Cardiac fibroblast (primary cell): ENCODE results near the gene LHX1.

Experiments used
- DNase-seq, 2 donors: peaks; one replicate each; pipeline versions ENCODE4 v3.0.0 to v3.0.0-alpha.2; 2010; ENCODE audit warnings: low read depth in 2 of 2
- H3K4me3 ChIP-seq, 2 donors: replicated peaks in 1 of 2; 1 replicate in 1 of 2; 2 replicates in 1 of 2; pipeline ENCODE4 v1.5.1; 2011; ENCODE audit warnings: low read depth in 2 of 2, low read length in 2 of 2, mild to moderate bottlenecking in 2 of 2, moderate library complexity in 1 of 2
- TF ChIP-seq, protein P1 (sequence below): IDR thresholded peaks from one replicate; pipeline ENCODE4 v1.5.1; 2011; ENCODE audit warnings: low read depth, mild to moderate bottlenecking, low read length, inconsistent platforms

The LHX1 gene

DNA sequence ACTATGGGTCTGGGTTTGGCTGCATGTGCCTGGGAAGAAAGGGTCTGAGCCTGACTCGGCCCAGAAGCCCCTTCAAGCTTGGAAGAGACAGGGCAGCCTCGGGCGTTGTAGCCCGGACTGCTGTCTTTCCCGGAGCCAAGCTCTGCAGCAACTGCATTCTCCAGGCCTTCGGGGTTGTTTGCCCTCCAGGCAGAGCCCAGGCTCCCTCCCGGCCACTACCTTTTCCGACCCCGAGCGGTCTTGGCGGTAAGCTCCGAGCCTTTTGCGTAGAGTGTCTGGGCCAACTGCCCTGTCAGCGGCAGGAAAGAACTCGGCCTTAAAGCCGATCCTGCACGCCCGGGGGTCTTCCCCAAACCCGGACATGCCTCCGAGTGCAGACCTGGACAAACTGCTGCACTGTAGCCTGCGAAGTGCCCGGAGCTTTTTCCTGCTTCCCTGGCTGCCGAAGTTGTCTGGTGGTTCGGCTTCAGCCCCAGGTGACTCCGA, 1.3 kb downstream of the LHX1 start:
- DNase-seq, result no peak
- TF ChIP-seq, protein P1, sequence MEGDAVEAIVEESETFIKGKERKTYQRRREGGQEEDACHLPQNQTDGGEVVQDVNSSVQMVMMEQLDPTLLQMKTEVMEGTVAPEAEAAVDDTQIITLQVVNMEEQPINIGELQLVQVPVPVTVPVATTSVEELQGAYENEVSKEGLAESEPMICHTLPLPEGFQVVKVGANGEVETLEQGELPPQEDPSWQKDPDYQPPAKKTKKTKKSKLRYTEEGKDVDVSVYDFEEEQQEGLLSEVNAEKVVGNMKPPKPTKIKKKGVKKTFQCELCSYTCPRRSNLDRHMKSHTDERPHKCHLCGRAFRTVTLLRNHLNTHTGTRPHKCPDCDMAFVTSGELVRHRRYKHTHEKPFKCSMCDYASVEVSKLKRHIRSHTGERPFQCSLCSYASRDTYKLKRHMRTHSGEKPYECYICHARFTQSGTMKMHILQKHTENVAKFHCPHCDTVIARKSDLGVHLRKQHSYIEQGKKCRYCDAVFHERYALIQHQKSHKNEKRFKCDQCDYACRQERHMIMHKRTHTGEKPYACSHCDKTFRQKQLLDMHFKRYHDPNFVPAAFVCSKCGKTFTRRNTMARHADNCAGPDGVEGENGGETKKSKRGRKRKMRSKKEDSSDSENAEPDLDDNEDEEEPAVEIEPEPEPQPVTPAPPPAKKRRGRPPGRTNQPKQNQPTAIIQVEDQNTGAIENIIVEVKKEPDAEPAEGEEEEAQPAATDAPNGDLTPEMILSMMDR, result no peak
- H3K4me3 ChIP-seq, result no peak overlapping the region

DNA sequence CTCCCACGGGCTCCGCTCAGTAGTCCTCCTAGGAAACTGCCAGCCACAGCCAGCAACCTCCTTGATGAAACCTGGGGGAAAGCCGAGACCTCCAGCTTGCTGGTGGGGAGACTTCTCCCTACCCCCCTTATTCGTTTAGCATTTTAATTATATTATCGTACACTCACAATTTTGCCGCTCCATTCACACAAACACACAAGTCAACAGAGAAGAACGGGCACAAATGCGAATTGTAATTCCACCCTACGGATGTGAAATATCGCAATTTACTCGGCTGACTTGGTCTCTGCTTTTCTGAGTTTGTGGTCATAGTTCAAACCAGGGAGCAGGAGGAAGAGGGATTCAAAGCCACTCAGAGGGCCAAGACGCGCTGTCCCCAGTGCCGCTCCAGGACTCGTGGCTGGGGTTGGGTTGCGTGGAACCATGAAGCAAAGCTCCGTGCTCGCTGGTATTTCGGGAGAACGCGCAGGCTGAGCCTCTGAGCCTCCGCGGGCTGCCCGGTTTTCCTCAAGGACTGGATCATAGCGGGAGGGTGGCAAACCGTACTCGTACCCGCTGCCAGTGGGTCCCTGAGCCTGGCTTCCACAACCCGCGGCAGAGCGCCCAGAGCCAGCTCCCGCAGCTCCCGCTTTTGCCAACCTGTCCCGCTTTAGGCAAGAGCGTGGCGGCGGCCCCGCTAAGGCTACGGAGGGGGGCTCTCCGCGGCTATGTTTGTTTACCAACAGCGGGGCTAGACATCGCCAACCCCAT, 2.0 kb downstream of the LHX1 start:
- H3K4me3 ChIP-seq, result no peak overlapping the region
- TF ChIP-seq, protein P1, result no peak
- DNase-seq, result no peak

DNA sequence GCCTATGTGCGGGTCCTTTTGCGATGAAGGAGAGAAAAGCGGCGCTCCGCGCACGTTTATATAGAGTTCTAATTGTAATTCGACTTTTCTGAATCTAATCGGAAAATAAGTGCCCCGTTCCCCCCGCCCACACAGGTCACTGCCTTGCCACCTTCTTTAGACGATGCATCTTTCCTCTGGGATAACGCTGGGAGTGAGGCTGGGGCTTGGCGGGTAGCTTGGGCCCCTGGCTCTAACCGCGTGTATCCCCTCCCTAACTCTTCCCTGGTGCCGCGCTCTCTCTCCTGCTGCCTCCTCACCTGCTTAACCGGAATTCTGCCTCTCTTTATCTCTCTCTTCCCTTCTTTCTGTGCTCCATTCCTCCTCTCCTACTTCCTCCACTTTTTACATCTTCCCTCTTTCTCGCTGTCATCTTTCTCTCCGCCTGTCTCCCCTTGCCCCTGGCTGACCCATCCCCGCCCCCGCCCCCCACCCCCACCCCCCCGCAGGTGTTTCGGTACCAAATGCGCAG, 2.6 kb downstream of the LHX1 start:
- TF ChIP-seq, protein P1, result no peak
- DNase-seq, result no peak
- no peak overlapping the region for H3K4me3 ChIP-seq

DNA sequence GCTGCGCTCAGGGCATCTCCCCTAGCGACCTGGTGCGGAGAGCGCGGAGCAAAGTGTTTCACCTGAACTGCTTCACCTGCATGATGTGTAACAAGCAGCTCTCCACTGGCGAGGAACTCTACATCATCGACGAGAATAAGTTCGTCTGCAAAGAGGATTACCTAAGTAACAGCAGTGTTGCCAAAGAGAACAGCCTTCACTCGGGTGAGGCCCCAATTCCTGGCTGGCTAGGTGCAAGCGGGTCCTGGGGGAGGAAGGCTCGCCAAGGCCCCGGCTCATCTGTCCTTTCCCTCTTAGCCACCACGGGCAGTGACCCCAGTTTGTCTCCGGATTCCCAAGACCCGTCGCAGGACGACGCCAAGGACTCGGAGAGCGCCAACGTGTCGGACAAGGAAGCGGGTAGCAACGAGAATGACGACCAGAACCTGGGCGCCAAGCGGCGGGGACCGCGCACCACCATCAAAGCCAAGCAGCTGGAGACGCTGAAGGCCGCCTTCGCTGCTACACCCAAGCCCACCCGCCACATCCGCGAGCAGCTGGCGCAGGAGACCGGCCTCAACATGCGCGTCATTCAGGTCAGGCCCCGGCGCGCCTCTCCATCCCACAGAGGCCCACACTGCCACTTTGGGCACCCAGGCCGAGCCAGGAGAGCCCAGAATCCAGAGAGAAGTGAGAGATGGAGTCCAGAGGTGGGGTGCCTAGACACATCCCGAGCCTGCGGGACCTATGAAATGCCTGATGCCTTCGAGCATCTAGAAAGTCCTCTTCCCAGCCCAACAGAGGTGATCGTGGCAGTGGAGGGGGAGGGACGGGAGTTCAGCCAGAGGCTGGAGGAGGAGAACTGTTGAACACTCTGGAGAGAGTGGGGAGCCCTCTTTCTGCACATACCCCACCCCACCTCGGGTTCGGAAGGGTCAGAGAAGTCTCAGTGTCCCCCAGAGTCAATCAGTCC, 3.3 kb downstream of the LHX1 start:
- TF ChIP-seq, protein P1, result no peak
- no peak for DNase-seq
- H3K4me3 ChIP-seq, result no peak overlapping the region

DNA sequence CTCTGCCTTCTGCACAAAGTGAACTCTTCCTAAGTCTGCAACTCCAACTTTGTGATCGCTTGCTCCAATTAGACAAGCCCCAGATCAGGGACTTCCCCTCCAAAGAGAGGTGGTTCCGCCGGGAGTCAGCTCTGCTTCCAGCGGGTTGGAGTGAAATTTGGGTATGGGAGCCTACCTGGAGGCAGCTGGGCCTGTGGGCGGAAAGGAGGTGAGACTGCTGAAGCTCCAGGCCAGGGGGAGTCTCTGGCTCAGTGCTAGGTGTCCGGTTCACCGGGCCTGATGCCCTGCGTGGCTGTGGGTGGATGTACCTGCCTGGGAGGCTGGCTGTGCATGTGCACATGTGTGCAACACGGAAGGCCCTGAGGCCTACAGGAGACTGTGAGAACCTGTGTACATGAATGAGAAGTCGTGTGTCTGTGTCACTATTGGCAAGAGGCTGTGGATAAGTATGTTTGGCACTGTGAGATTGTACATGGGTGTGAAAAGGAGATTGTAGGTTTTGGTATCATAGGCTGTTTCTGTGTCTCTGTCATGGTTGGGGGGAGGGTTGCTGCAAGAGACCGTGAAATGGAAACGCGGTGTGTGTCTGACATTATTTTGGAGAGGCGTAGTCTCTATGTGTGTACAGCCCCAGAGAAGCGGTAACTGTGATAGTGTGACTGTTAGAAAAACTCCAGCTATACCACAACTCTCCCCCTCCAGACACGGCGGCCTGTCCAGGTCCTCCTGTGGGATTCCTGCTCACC, 4.2 kb downstream of the LHX1 start:
- DNase-seq, result no peak
- TF ChIP-seq, protein P1, result no peak
- no peak overlapping the region for H3K4me3 ChIP-seq

DNA sequence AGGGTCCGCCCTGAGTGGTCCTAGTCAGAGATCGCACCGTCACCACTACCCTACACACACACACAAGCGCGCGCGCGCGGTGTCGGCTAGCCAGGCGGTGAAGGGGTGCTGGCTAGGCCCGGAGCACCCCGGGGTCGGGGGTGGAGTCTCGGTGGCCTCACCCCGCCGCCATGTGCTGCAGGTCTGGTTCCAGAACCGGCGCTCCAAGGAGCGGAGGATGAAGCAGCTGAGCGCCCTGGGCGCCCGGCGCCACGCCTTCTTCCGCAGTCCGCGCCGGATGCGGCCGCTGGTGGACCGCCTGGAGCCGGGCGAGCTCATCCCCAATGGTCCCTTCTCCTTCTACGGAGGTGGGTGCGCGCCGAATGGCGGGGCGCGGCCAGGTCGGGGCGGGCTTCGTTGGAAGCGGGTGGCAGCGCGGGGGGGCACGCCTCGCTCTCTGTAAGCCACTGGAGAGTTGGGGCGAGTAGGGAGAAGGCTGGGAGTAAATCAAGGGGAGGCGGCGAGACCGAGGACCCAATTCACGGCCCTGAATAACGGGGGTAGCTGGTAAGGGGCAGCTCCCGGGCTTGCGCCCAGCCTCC, 4.8 kb downstream of the LHX1 start:
- no peak for DNase-seq
- TF ChIP-seq, protein P1, result no peak
- peak overlapping the region in 1 of 2 donors; percentile 21 for H3K4me3 ChIP-seq
